HG02588 (cell line): Measurements from ENCODE around the gene NUDT10.
"Not testable (repeated sequence)": the region's sequence is repeated elsewhere in the genome, so short reads cannot be mapped to it uniquely, and the experiment has no call there.

Source experiments
- ATAC-seq: cut with Tn5 transposase; IDR thresholded peaks from one replicate; pipeline ENCODE4 v1.9.1; 2021; ENCODE audit warnings: mild to moderate bottlenecking, moderate library complexity; ENCODE audit not compliant: unreplicated experiment

NUDT10 gene

GRCh38 chrX:51332188-51332942 is at the start of gene NUDT10:
Gene NUDT10, plus strand, starts transcription at chrX:51332822. Its CDS starts 144 bp downstream, at chrX:51332966.
- ATAC-seq = no peak

- no peak for ATAC-seq
Observed at GRCh38 chrX:51292421-51292820, 40.2 kb upstream of the NUDT10 start.

- no peak for ATAC-seq
Observed at GRCh38 chrX:51296138-51296537, 36.5 kb upstream of the NUDT10 start.

GRCh38 chrX:51316271-51316670 is 16.4 kb upstream of the NUDT10 start:
- no peak for ATAC-seq

DNA sequence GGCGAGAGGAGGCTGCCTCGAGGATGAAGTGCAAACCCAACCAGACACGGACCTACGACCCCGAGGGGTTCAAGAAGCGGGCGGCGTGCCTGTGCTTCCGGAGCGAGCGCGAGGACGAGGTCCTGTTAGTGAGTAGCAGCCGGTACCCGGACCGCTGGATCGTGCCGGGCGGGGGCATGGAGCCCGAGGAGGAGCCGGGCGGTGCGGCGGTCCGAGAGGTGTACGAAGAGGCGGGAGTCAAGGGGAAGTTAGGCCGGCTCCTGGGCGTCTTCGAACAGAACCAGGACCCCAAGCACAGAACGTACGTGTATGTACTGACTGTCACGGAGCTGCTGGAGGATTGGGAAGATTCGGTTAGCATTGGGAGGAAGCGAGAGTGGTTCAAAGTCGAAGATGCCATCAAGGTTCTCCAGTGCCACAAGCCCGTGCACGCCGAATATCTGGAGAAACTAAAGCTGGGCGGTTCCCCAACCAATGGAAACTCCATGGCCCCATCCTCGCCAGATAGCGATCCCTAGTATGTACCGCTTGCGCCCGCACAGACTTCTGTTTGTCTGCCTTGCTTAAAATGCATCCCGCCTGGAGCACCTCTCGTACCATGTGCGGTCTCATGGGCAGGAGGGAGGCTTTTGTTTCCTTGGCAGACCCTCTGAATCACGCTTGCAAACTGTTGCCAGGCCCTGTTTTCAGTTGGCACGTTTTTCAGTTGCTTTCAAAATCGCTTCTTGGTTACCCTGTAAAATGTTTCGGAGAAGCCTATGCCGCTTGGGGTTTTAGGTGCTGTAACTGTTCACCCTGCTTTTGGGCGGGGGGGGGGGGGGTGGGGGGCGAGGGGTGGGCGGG is 542 bp downstream of the NUDT10 start:
- ATAC-seq = not testable (repeated sequence)

- no peak for ATAC-seq
Observed at GRCh38 chrX:51334276-51334675, 1.7 kb downstream of the NUDT10 start.

GRCh38 chrX:51336584-51336983 is 4.0 kb downstream of the NUDT10 start:
- ATAC-seq = no peak

DNA sequence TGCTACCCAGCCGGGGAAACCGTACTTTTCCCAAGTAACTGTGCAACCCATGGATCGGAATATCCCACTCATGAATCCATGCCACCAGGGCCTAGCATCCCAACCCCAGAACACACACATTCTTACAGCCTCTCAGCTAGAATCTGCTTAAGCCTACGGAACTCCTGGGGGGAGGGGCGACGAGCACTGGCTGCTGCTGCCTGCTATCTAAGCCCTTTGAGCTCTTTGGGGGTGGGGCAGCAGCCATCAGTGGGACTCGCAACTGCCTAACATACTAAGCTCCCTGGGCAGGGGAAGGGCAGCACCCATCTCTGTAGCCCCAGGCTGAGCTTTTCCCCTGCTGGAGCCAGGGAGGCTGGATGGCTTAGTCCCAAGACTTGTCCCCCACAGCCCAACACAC is 28.6 kb downstream of the NUDT10 start:
- no peak for ATAC-seq

DNA sequence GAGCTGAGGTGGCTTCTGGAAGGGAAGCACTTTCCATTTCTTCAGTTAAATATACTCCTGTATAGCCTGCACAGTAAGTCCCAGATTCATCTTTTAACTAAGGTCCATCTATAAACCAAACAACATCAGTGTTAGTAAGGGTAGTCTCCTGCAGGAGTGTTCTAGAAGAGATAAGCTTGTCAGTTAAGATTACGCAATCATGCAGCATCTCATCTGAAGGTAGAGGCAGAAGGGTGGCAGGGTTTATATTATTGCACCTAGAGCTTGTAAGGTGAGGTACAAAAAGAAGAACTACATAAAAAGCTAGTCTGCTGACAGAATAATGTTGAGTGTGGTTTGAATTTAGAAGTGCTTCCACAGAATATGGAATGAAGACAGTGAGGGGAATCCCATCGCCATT is 44.0 kb downstream of the NUDT10 start:
- ATAC-seq = no peak
